PFSK-1 (cell line): ENCODE measurements around the gene HSPB1.

Experiments
- POLR2AphosphoS5 ChIP-seq: IDR thresholded peaks from 2 replicates; pipeline ENCODE4 v1.6.1; 2012; ENCODE audit warnings: low read depth, mild to moderate bottlenecking, control low read depth, low read length, moderate library complexity
- REST ChIP-seq, 2 experiments: IDR thresholded peaks; 2 replicates each; pipeline versions ENCODE4 v1.6.1 to v1.8.0; 2011 to 2012; ENCODE audit warnings: low read depth in 2 of 2, low read length in 2 of 2, control low read depth in 1 of 2, inconsistent platforms in 1 of 2, mild to moderate bottlenecking in 1 of 2, moderate library complexity in 1 of 2; ENCODE audit not compliant: insufficient read depth in 1 of 2
- SIN3A ChIP-seq: IDR thresholded peaks from 2 replicates; pipeline ENCODE4 v1.6.1; 2012; ENCODE audit warnings: mild to moderate bottlenecking, low read length, moderate library complexity, borderline replicate concordance; ENCODE audit not compliant: insufficient read depth
- TAF1 ChIP-seq: IDR thresholded peaks from 2 replicates; pipeline ENCODE4 v1.6.1; 2012; ENCODE audit warnings: low read length, control low read depth, borderline replicate concordance; ENCODE audit not compliant: insufficient read depth

- TF ChIP-seq POLR2AphosphoS5 (no peak), REST (IDR thresholded peaks at IDR 0.05; ENCODE audit: insufficient read depth in 1 of 2, low read depth in 2 of 2, low read length in 2 of 2) (no peak), TAF1 (no peak), SIN3A (no peak)
Measured at GRCh38 chr7:76343294-76343930, 40.9 kb downstream of the HSPB1 start.
